Keratinocyte (primary cell): ENCODE measurements around the gene ECHS1. TPM values are rescaled to one million over a fixed set of nuclear protein-coding genes. Genes with fewer than 3 reads are reported as not detected.
"Not testable (repeated sequence)": the region's sequence is repeated elsewhere in the genome, so short reads cannot be mapped to it uniquely, and the experiment has no call there.

Experiments used
- DNase-seq: peaks from one replicate; pipeline ENCODE4 v3.0.0-alpha.2; 2011; ENCODE audit warnings: low read depth, missing footprints, low spot score
- FAIRE-seq: peaks from 2 replicates; lab custom pipeline; 2011; peaks lifted over from hg19 to GRCh38; lab: Jason Lieb, UNC
- H2AFZ ChIP-seq: 2 replicates; pipeline ENCODE4 v1.6.0; 2012; ENCODE audit warnings: low read length, control low read depth, inconsistent platforms; ENCODE audit not compliant: control insufficient read depth
- H3K27ac ChIP-seq: 2 replicates; pipeline ENCODE4 v1.5.1; 2011; ENCODE audit warnings: low read length; ENCODE audit not compliant: control insufficient read depth, insufficient read depth
- H3K27me3 ChIP-seq: 3 replicates; pipeline ENCODE4 v1.6.0; 2011; ENCODE audit warnings: low read length; ENCODE audit not compliant: control insufficient read depth, insufficient read depth; ENCODE audit errors: extremely low read depth
- H3K36me3 ChIP-seq, 2 experiments: 2 replicates in 1 of 2; 3 replicates in 1 of 2; pipeline ENCODE4 v1.5.1; 2011; ENCODE audit warnings: low read length in 2 of 2, mild to moderate bottlenecking in 1 of 2; ENCODE audit not compliant: control insufficient read depth in 2 of 2, insufficient read depth in 2 of 2; ENCODE audit errors: extremely low read depth in 1 of 2
- H3K4me1 ChIP-seq: 3 replicates; pipeline ENCODE4 v1.5.1; 2011; ENCODE audit warnings: low read length; ENCODE audit not compliant: control insufficient read depth, insufficient read depth; ENCODE audit errors: extremely low read depth
- H3K4me2 ChIP-seq: 3 replicates; pipeline ENCODE4 v1.6.0; 2011; ENCODE audit warnings: low read depth, low read length; ENCODE audit not compliant: control insufficient read depth, insufficient read depth; ENCODE audit errors: extremely low read depth
- H3K4me3 ChIP-seq, 3 experiments: fragments of 200-600 bp in 1 of 3; sonication (generic) in 1 of 3; 2 replicates in 2 of 3; 3 replicates in 1 of 3; pipeline ENCODE4 v1.5.1; 2011 to 2016; ENCODE audit warnings: low read length in 3 of 3, mild to moderate bottlenecking in 3 of 3, control low read depth in 2 of 3, inconsistent platforms in 1 of 3, low read depth in 1 of 3, mixed read lengths in 1 of 3, mixed run types in 1 of 3, moderate library complexity in 1 of 3; ENCODE audit not compliant: control insufficient read depth in 2 of 3, insufficient read depth in 2 of 3; ENCODE audit errors: extremely low read depth in 1 of 3
- H3K79me2 ChIP-seq: 2 replicates; pipeline ENCODE4 v1.6.0; 2012; ENCODE audit warnings: low read length; ENCODE audit not compliant: control insufficient read depth, insufficient read depth
- H3K9ac ChIP-seq: 3 replicates; pipeline ENCODE4 v1.6.0; 2011; ENCODE audit warnings: low read length; ENCODE audit not compliant: control insufficient read depth, insufficient read depth; ENCODE audit errors: extremely low read depth
- H3K9me1 ChIP-seq: 3 replicates; pipeline ENCODE4 v1.6.0; 2011; ENCODE audit warnings: low read length; ENCODE audit not compliant: control insufficient read depth, insufficient read depth; ENCODE audit errors: extremely low read depth
- H3K9me3 ChIP-seq: 2 replicates; pipeline ENCODE4 v1.5.1; 2012; ENCODE audit warnings: low read depth, low read length; ENCODE audit not compliant: control insufficient read depth
- H4K20me1 ChIP-seq: 3 replicates; pipeline ENCODE4 v1.6.0; 2011; ENCODE audit warnings: low read length; ENCODE audit not compliant: control insufficient read depth, insufficient read depth; ENCODE audit errors: extremely low read depth
- EZH2 ChIP-seq: IDR thresholded peaks from one replicate; pipeline ENCODE4 v1.6.1; 2012; ENCODE audit warnings: inconsistent platforms, mild to moderate bottlenecking, low read length, moderate library complexity
- dilution Hi-C: fragments of 300-500 bp; cut with MboI; formaldehyde crosslinking; loops from one replicate; pipeline ENCODE4 v1.7.0; 2020; ENCODE audit warnings: low sequenced_read_pairs; ENCODE audit not compliant: extremely low pct_ligation_motif_present
- polyA plus RNA-seq, 5 experiments: library from polyadenylated mRNA; depleted of rRNA in 3 of 5; stranded (reverse) in 3 of 5; stranded (forward) in 1 of 5; unstranded in 1 of 5; fragments of >200 nt; gene quantifications; 1 replicate in 1 of 5; 2 replicates in 3 of 5; 3 replicates in 1 of 5; pipeline versions ENCODE4 v1.2.1 to v1.2.3, GENCODE V29; 2011 to 2012; ENCODE audit warnings: missing spikeins in 2 of 5, low read depth in 1 of 5, low replicate concordance in 1 of 5
- TF ChIP-seq, protein P1 (sequence below), 3 experiments: IDR thresholded peaks in 1 of 3; conservative IDR thresholded peaks in 1 of 3; optimal IDR thresholded peaks in 1 of 3; 2 replicates in 2 of 3; 3 replicates in 1 of 3; pipeline versions ENCODE3 to v1.5.1; 2011; ENCODE audit warnings: low read length in 3 of 3, mild to moderate bottlenecking in 3 of 3, moderate library complexity in 2 of 3, control low read depth in 1 of 3, inconsistent platforms in 1 of 3; ENCODE audit not compliant: insufficient read depth in 2 of 3; ENCODE audit errors: extremely low read depth in 1 of 3

The ECHS1 gene
- polyA plus RNA-seq, 1 donor (not counting 4 experiments of a cell fraction or from before 2014, with no cell fraction given) = 27.1 TPM

DNA sequence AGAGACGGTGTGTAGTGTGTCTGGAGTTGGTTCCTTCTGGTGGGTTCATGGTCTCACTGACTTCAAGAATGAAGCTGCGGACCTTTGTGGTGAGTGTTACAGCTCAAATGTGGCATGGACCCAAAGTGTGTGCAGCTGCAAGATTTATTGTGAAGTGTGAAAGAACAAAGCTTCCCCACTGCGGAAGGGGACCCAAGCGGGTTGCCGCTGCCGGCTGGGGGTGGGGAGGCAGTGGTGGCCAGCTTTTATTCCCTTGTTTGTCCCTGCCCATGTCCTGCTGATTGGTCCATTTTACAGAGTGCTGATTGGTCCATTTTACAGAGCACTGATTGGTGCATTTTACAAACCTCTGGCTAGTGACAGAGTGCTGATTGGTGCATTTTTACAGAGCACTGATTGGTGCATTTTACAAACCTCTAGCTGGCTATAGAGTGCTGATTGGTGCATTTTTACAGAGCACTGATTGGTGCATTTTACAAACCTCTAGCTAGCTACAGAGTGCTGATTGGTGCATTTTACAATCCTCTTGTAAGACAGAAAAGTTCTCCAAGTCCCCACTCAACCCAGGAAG lies 52.2 kb downstream of the ECHS1 start:
- H3K9me1 ChIP-seq, H3K4me3 ChIP-seq, H3K9me3 ChIP-seq, H3K4me1 ChIP-seq, H4K20me1 ChIP-seq, H3K36me3 ChIP-seq, FAIRE-seq, H3K27ac ChIP-seq, dilution Hi-C loops, H3K79me2 ChIP-seq, H3K9ac ChIP-seq, DNase-seq, H3K4me2 ChIP-seq, H2AFZ ChIP-seq: not testable (repeated sequence)
- peaks cover 16% of the 10 kb centered on the region for H3K27me3 ChIP-seq

DNA sequence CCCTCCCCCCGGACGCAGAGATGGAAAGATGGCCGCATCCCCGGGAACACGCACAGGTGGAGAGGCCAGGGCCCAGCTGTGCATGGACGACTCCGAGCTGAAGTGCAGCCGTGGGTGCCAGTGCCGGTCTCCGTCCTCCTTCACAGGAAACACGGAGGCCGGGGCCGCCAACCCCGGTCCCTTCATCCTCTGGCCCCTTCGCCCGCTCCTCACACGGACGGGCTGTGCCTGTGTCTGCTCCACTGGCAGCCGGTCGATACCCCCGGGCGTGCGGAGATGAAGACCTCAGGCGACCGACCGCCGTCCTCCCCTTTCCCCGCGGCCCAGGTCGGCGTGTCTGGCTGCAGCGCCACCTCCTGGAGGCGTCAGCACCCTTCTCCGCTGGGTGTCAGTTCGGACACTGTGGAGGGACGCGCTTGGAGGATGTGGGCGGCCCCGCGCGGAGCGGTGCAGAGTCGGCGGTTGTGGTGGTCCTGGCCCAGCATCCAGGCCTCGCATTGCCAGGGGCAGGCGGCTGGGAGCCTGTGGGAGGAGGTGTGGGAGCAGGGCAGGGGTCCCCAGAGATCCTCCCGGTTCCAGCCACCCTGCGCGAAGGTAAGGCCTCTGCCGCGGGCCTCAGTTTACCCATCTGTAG lies 54.5 kb downstream of the ECHS1 start:
- H3K36me3 ChIP-seq = no peaks in the 10 kb centered on the region
- TF ChIP-seq, protein P1, sequence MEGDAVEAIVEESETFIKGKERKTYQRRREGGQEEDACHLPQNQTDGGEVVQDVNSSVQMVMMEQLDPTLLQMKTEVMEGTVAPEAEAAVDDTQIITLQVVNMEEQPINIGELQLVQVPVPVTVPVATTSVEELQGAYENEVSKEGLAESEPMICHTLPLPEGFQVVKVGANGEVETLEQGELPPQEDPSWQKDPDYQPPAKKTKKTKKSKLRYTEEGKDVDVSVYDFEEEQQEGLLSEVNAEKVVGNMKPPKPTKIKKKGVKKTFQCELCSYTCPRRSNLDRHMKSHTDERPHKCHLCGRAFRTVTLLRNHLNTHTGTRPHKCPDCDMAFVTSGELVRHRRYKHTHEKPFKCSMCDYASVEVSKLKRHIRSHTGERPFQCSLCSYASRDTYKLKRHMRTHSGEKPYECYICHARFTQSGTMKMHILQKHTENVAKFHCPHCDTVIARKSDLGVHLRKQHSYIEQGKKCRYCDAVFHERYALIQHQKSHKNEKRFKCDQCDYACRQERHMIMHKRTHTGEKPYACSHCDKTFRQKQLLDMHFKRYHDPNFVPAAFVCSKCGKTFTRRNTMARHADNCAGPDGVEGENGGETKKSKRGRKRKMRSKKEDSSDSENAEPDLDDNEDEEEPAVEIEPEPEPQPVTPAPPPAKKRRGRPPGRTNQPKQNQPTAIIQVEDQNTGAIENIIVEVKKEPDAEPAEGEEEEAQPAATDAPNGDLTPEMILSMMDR (optimal IDR thresholded peaks at IDR 0.05 in 1 of 3, IDR thresholded peaks at IDR 0.05 in 1 of 3, conservative IDR thresholded peaks at IDR 0.05 in 1 of 3; ENCODE audit: extremely low read depth in 1 of 3, insufficient read depth in 2 of 3, low read length in 3 of 3) = peak; percentile 60 to 94 (median 93)
- no peak for TF ChIP-seq EZH2
- peak overlapping the region; percentile 85 for H2AFZ ChIP-seq
- H3K27ac ChIP-seq = no peak overlapping the region
- peak overlapping the region; percentile 77 for H3K4me2 ChIP-seq
- FAIRE-seq (no peak), DNase-seq (no peak)
- no peaks in the 10 kb centered on the region for H4K20me1 ChIP-seq
- dilution Hi-C loops = no loop called here
- H3K9me1 ChIP-seq = no peaks in the 10 kb centered on the region
- no peak overlapping the region for H3K9ac ChIP-seq
- H3K79me2 ChIP-seq = no peaks in the 10 kb centered on the region
- peaks cover 3% of the 10 kb centered on the region for H3K27me3 ChIP-seq
- H3K4me1 ChIP-seq = no peaks in the 10 kb centered on the region
- H3K9me3 ChIP-seq = no peaks in the 10 kb centered on the region
- peak overlapping the region; percentile 35 to 44 (median 38) for H3K4me3 ChIP-seq
